ENCODE data around the gene SYTL3.

The SYTL3 gene

DNA sequence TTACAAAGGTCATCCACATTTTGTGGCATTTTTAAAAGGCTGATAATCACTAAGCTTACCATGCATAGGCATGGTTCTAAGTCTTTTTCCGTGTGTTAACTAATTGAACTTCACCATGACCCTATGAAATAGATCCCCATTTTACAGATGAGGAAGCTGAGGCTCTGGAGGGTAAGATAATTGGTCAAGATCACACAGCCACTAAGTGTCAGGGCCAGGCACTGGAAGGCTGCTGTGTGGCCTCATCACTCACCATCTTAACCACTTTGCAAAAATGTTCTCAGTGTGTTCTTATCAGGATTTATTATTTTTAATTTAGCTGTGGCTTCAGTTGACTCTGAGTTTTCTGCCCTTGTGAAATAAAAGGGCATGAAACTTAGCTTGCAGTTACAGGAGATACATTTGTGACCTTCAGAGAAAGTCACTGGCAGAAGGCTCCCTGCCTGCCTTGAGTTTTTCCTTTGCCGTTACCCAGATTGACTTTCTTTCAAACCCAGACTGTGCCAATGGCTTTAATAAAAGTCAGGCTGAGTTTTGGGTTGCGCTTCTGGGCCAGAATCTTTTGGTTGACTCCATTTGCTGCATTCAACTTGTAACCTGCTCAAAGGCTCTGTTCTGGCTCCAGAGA lies 87.3 kb downstream of the SYTL3 start:
- DNase-seq, result no peak

DNA sequence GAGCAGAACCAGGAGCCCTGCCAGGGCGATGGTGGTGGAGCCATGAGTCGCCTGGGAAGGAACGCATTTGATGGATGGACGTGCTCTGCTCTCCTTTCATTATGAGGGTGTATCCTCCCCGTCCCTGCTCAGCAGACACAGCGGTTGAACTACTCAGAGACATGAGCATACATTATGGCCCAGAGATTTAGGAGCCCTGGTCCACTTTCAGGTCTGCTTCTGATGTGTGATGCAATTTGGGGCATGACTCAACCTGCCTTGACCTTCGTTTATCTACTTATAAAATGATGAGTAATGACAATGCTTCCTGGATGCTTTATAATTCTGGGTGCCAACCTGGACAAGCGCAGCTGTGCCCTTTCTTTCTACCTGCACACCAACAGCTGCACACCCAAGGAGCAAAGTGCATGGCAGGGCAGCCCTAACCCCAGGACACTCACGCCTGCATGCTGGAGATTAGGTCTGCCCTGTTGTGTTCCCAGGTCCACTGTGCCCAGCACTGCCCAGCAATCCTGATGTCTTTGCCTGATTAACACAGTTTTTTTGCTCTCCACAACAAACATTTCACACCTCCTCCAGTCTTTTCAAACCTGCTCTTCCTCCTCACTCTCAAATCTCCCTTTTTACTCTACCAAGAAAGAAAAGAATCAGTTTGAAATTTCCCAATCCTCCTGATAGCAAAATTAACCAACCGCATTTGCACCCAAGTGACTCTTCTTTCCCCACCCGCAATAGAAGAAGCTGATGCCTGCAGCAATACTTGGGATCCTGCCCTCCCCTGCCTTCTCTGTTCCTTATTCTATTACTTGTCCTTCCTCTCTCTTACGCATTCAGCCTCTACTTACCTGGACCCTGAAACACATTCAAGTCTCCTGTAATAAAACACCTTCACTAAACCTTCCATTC lies 88.1 kb downstream of the SYTL3 start:
- DNase-seq, result no peak

DNA sequence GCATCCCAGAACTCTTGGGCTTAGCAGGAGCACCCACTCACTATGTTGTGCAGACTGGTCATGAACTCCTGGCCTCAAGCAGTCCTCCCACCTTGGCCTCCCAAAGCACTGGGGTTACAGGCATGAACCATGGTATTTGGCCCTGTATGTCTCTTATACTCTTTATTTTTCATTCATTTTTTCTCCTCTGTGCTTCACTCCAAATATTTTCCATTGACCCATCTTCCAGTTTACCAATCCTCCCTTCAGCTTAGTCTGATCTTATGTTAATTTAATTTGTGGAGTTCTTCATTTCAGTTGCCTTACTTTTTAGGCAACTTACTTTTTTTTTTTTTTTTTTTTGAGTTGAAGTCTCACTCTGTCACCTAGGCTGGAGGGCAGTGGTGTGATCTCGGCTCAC lies 89.8 kb downstream of the SYTL3 start:
- DNase-seq, result no peak

DNA sequence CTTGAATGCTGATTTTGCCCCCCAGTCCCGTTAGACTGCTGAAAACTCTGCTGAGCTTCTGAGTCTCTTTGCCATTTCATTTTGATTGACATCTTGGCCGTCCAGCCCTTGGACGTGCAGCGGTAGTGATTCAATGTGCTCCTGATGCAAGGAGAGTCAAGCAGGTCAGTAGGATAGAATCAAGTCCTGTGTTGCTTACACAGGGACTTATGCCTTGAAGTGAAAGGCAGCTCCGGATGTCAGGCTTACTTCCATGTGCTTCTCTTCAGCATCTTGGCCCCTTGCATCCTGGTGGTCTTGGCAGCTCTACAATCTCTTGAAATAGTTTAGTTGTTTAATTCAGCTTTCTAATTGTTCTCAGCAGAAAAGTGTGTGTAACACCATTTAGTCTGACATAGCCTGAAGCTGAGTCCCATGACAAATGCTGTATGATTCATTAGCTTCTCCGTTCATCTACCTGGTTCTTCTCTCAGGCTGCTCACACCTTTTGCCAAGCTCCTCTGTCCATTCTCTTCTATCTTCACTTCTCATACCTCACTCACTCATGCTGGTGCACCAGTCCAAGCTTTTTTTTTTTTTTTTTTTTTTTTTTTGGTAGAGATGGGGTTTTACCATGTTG lies 93.3 kb downstream of the SYTL3 start:
- DNase-seq, result no peak

DNA sequence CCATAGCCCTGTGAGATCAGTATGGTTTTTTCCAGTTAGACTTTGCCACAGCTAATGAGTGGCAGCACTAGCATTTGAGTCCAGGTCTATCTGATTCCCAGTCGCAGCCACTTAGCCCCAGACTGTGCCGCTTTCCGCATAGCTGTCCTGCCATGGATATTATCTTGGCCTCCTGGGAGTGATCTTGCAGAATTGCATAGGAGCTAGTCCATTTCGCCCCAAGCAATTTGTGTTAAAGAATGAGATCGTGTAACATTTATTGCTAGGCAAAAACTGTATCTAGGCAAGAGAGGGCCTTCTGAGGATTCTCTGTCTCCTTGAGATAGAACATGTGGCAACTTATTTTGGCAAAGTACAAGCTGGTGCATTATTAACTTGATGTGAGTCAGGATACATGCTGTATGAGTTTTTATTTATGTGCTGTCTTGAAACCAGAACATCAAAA lies 95.2 kb downstream of the SYTL3 start:
- DNase-seq, result no peak

DNA sequence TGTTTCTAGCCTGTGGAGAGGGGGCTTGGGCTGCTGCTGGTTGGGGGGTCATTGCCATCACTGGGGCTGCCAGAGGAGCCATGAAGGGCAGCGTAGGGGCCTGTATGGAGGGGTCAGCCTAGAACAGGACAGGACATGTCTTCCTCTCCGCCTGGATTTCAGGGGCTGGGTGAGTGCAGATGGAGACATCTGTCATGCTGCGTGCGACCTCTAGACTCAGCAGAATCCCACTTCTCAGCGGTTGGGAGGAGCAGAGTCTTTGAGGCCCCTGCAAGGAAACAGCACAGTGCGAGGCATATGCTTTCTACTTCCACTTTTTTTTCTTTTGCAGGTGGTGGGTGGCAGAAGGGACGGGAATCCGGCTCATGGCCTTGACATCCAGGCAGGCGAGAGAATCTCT lies 101.4 kb downstream of the SYTL3 start:
- no peak for DNase-seq

DNA sequence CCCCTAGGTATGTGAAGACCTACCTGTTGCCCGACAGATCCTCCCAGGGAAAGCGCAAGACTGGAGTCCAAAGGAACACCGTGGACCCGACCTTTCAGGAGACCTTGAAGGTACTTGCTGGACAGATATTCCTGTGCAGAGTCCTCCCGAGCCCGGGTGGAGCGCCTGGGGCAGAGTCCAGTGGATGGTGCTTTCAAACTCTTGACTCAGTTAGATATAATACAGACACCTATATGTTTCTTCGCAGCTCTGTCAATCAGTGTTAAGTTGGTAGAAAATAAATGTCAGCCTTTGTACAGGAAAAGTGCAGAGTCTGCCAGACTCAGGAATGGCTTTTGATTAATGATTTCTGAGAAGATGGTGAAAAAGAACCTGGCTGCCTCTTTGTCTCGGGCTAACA lies 102.1 kb downstream of the SYTL3 start:
- DNase-seq, result no peak

DNA sequence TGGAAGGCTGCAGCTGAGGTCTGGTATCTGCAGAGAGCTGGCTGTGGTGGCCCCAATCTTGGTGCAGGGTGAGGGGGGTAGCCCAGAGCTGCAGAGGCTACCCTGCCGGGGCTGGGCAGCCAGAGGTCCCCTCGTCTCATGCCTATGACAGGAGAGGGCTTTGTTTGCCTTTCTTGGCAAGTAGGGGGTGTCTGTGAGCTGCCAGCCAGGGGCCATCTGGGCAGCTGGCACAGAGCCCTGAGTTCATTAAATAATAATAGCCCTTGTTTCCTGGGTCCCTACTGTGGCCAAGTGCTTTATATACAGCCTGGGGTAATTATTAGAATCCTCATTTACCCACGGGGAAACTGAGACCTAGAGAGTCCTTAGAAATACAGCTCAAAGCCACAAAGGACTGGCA lies 102.8 kb downstream of the SYTL3 start:
- DNase-seq, result peak; percentile 4

DNA sequence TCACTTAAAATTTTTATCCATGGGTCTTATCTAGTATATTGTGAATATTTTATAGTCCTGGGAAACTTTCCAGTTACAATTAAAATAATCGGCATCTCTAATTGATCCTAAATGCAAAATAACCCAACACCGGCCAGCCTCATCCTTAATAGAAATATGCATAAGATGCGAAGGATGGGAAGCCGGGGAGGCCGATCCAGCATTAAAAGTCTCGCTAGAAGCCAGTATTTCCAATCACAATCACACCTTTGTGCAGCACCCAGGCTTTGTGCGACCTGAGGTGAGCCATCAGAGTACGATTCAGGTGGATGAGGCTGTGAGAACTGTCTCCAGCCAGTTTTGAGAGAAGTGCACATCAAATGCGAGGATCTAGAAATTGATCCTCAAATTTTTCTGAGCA lies 104.0 kb downstream of the SYTL3 start:
- DNase-seq, result no peak

DNA sequence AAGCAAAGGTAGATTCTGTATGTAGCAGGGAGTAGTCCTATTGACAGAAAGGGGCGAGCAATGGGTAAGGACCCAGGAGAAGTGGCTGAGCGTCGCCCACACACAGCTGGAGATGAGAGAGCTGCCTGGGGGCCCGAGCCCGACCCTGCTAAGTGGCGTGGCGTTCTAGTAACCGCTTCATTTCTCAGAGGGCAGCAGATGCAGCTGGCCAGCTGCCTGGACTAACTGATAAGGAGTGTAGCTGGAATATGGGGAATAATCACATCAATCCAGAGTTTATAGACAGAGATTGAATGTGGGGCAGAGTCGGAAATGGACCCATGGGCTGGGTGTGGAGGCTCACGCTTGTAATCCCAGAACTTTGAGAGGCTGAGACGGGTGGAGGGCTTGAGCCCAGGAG lies 104.9 kb downstream of the SYTL3 start:
- peak; percentile 11 for DNase-seq

DNA sequence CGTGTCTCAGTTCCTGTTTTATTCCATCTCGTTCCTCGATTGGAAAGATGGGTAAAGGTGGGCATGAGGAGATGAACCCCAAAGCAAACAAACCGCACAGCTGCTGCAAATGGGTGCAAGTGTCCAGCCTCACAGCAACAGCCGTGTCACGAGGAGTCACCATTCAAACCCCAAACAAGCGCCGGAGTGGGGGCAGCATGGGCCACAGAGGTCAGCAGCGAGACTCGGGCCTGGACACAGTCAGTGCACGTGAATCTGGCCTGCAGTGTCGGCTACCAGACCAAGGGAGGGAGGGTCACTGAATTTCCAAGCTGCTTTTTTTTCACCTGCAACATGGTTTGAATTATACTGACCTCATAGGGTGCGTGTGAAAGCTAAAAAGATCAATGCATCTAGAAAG lies 105.8 kb downstream of the SYTL3 start:
- DNase-seq, result no peak

DNA sequence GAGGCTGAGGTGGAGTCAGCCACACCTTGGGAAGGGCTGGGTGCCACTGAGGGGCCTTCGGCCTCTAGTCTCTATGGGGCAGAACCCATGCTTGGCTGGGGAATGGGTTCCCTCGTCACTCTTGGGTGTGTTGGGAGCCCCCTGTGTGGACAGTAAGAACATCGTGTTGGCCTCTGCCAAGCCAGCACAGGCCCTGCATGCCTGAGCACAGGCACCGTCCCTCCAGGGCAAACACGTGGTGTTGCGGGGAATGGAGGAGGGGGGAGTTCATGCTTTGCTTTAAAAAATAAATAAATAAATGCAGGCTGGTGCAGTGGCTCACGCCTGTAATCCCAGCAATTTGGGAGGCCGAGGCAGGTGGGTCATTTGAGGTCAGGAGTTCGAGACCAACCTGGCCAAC lies 106.3 kb downstream of the SYTL3 start:
- no peak for DNase-seq

DNA sequence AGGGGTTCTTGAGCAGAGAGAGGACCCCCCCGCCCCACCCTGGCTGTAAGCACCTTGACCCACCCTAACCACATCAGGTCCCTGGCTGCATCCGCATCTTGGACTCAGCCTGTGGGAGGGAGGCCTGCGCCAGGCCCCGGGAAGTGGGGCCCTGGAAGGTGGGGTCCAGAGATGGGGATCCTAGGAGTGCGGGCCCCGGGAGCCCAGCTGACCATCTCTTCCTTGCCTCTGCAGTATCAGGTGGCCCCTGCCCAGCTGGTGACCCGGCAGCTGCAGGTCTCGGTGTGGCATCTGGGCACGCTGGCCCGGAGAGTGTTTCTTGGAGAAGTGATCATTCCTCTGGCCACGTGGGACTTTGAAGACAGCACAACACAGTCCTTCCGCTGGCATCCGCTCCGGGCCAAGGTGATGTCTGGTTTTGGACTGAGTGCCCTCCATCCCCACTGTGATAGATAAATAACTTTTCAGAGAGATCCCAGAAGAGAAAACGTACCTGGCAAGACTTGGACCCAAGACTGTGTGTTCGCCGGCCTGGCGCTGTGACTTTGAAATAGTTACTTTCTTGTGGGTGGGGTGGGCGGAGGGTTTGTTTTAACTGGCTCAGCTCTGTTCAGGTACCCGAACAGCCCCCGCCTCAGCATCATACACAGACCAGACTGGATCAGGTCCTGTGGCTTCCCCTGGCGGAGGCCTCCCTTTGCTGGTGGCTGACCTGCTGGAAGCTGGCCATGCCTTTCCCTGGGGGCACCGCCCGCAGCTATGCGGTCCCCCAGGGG lies 107.3 kb downstream of the SYTL3 start:
- DNase-seq, result no peak

DNA sequence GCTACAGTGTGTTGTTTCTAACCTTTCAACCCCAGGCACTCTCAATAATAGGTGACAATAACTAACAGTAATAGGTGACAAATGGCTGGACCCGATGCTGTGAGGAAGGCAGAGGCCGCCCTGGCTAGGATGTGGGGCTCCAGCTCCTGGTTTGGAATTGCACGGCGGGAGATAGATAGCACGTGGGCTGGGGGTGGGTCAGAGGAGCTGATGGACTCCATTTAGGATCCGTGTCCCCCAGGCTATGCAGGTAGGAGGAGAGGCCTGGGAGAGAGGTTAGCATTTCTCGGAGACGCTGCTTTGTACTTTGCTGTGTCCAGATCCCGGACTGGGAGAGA lies 107.9 kb downstream of the SYTL3 start:
- DNase-seq, result no peak

DNA sequence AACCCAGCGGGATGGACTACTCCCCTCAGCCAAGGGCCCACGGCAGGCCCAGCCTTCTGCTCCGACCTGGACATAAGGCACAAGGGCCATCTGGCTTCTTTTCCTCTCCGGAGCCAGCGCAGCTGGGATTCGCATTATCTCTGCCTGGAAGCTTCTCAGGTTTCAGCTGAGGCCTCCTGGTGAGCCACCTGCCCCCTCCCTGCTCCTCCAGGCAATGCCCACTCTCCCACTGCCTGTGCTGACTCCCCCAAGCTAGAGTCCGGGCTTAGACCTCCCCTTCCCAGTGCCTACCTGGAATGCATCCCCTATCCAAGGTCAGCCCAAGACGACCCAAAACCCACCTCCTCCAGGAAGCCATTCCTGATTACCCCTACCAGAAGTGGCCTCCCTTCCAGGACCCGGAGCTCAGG lies 108.6 kb downstream of the SYTL3 start:
- DNase-seq, result peak; percentile 83

DNA sequence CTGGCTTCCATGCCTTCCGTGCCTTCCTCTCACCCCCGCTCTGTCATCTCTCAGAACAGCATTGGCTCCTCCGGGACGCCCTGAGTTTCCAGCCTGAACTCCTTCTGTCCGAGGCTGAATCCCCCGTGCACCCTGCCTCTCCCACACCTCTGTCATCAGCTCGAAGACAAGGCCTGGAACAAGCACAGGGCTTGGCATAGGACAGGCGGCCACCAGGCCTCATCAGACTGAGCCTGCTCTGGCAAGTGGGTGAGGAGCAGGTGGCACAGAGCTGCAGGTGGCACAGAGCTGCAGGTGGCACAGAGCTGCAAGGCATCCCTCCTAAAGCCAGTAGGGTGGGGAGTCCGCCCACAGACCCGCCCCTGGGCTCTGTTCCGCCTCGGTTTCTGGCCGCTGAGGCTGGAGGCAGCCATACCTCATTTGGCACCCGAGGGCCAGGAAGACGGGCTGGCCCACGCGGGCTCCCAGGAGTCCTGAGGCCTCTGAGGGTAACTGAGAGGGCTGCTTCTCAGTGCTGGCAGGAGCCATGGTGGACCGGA lies 109.2 kb downstream of the SYTL3 start:
- DNase-seq, result peak; percentile 23

DNA sequence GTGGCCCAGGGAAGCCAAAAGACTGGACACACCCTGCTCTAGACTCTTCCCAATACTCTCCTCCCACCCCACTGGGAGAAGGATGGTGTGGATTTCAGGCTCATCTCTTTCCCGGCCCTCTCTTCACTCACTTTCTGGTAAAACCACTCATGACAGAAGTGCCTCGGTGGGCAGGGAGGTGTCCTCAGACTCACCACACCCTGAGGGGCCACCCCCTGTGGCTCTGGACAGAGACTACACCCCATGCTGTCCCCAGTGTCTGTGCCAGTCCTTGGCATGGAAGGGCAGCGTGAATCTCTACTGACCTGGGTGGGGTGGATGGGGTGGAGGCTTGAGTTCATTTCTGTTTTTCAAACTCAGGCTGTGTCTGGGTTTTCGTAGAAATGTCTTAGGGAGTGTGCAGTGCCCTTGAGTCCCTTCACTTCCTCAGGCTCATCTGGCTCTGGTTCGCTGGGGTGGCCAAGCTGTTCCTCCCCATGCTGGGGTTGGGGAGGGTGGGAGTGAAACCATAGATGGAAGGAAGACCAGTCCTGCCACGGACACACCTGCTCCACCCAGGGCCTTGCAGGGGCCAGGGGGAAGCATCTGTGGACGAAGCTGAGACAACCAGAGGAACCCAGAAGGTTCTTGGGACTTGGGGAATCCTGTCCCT lies 110.2 kb downstream of the SYTL3 start:
- DNase-seq, result no peak

DNA sequence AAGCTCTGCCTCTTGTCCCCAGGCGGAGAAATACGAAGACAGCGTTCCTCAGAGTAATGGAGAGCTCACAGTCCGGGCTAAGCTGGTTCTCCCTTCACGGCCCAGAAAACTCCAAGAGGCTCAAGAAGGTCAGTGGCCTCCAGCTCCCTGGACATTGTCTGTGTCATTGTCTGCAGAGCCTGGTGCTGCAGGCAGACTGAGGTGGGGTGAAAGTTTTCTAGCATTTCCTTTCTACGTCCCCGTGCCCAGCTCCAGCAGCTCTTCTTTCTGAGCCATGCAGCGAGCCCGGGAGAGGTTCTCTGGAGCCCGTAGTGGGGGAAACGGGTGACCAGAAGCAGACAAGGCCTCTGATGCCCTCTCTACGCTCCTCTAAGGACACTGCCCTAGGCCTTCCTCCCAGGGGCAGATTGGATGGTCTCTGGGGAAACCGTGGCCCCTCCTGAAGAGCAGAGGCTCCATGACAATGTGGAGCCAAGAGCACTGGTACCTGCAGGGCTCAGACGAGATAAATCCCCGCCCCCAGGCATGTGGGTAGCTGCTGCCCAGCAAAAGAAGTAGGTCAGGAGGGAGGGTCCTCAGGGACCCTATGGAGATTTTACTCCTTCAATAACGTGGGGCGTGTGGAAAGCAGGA lies 110.9 kb downstream of the SYTL3 start:
- no peak for DNase-seq

DNA sequence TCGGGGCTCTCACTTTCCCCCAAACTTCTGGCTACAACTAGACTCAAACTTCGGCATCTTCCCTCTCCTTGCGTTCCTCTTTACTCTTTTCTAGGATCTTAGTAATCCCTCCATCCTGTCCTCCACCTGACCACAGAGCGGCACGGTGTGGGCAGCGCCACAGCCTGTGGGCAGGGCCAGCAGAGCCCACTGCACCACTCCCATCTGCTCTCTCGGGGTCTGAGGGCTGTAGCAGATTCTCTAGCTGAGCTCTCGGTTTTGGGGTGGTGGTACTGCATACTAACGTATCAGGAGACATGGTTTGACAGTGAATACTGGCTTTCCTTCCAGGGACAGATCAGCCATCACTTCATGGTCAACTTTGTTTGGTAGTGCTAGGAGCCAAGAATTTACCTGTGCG lies 111.9 kb downstream of the SYTL3 start:
- no peak for DNase-seq

DNA sequence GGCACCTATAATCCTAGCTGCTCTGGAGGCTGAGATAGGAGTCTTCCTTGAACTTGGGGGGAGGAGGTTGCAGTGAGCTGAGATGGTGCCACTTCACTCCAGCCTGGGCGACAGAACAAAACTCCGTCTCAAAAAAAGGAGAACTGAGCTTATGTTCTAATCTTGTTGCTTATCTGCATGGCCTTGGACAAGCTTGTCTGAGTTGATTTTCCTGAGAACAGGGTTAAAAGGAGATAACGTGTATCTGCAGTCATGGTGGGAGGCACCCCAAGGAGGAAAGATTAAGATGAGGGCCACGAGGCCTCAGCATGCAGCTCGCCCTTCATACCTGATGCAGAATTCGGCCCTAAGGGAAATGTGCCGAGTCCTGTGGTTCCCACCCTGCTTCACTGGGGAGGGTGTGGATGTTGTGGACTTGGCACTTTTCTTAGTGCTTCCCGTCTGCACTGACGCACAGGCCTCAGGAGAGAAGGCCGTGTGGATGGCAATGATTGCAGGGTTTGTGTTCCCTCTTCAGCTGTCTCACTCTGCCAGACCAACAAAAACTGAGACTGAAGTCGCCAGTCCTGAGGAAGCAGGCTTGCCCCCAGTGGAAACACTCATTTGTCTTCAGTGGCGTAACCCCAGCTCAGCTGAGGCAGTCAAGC lies 113.1 kb downstream of the SYTL3 start:
- DNase-seq, result no peak

DNA sequence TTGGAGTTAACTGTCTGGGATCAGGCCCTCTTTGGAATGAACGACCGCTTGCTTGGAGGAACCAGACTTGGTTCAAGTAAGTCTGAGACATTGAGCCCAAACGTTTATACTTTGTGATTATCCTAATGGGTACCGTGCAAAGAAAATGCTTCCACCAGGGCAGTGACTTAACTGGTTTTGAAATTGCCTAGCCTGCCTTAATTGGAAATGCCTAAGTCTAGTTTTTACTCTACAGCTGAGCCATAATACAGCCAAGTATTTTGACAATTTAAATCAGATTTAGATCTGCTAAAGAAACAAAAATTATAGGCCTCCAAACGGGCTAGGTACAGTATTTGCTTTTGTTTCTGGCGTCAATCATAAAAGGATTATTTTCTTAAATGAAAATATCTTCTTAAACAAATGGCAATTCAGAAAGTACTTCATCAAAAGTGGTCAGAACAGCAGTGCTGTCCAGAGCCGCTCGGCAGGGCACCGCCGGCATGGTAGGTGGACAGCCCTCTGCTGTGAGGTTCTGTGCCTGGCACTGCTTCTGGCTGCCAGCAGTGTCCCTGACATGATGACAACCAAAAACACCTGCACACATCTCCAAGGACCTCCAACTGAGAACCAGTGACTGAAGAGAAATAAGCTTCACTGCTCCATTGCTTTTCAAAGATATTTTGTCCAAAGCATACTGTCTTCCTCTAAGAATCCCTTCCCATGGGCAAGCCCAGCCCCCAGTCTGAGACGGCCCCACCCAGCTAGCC lies 113.8 kb downstream of the SYTL3 start:
- DNase-seq, result no peak

Data from NCI-H510A (cell line).